A673 (cell line): ENCODE data around the gene CACNA2D1.

Experiments used
- EZH2 ChIP-seq: fragments of 200-600 bp; sonication (generic); IDR thresholded peaks from 2 replicates; pipeline ENCODE4 v1.6.1; 2017; ENCODE audit warnings: borderline replicate concordance, low read depth, mild to moderate bottlenecking, mixed read lengths, antibody characterized with exemption, low read length; ENCODE audit not compliant: poor library complexity, severe bottlenecking
- TF ChIP-seq, protein P1 (sequence below): fragments of 300-800, 200-600 bp; sonication (generic); conservative IDR thresholded peaks from 2 replicates; pipeline ENCODE4 v1.5.1; 2017; ENCODE audit warnings: low read depth, mild to moderate bottlenecking, antibody characterized with exemption, low read length, moderate library complexity, mixed read lengths

DNA sequence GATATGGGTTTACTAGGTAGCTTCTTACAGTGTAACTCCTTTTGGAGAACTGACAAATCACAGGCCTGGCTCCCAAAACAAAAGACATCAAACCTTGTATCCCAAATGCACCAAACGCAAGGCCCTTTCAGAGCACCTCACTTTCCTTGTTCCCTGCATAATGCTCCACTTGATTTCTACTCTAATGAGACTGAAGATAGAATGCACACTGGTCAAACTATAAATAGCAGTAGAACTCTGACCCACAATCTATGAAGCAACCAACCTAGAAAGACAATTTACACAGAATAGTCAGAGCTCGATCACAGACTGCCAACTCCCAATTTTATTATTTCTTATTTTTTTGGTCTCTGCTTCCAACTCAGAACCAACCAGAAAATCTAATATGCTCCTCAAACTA, 214.4 kb downstream of the CACNA2D1 start:
- TF ChIP-seq, protein P1, sequence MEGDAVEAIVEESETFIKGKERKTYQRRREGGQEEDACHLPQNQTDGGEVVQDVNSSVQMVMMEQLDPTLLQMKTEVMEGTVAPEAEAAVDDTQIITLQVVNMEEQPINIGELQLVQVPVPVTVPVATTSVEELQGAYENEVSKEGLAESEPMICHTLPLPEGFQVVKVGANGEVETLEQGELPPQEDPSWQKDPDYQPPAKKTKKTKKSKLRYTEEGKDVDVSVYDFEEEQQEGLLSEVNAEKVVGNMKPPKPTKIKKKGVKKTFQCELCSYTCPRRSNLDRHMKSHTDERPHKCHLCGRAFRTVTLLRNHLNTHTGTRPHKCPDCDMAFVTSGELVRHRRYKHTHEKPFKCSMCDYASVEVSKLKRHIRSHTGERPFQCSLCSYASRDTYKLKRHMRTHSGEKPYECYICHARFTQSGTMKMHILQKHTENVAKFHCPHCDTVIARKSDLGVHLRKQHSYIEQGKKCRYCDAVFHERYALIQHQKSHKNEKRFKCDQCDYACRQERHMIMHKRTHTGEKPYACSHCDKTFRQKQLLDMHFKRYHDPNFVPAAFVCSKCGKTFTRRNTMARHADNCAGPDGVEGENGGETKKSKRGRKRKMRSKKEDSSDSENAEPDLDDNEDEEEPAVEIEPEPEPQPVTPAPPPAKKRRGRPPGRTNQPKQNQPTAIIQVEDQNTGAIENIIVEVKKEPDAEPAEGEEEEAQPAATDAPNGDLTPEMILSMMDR, result no peak
- no peak for TF ChIP-seq EZH2
